Heart left ventricle (tissue), 16 donors: ENCODE measurements around the gene EI24. TPM values are rescaled to one million over a fixed set of nuclear protein-coding genes. Genes with fewer than 3 reads are reported as not detected.

Experiments used
- ATAC-seq, 4 donors: fragments of 200-7000 bp; cut with Tn5 transposase; one replicate each; pipeline ENCODE4 v1.9.1; 2020 to 2022; ENCODE audit warnings: moderate library complexity in 4 of 4, mild to moderate bottlenecking in 3 of 4, moderate number of reproducible peaks in 1 of 4
- DNase-seq, 5 donors: peaks; one replicate each; pipeline ENCODE4 v3.0.0-alpha.2; 2020
- H3K27ac ChIP-seq, 12 donors: fragments of 200-600 bp; sonication (generic) in 4 of 12; one replicate each; pipeline versions ENCODE4 v1.5.0 to v1.8.0; 2016 to 2022; ENCODE audit warnings: mild to moderate bottlenecking in 2 of 12
- H3K27me3 ChIP-seq, 9 donors: fragments of 200-600 bp; sonication (generic) in 2 of 9; one replicate each; pipeline versions ENCODE4 v1.5.1 to v1.8.0; 2016 to 2022; ENCODE audit warnings: mild to moderate bottlenecking in 3 of 9
- H3K36me3 ChIP-seq, 9 donors: fragments of 200-600 bp; sonication (generic) in 2 of 9; one replicate each; pipeline versions ENCODE4 v1.5.0 to v1.8.0; 2018 to 2022; ENCODE audit warnings: mild to moderate bottlenecking in 2 of 9
- H3K4me1 ChIP-seq, 12 donors: fragments of 200-600 bp; sonication (generic) in 4 of 12; one replicate each; pipeline versions ENCODE4 v1.5.0 to v1.8.0; 2016 to 2022; ENCODE audit warnings: mild to moderate bottlenecking in 3 of 12
- H3K4me3 ChIP-seq, 12 donors: fragments of 200-600 bp; sonication (generic) in 4 of 12; one replicate each; pipeline versions ENCODE4 v1.5.0 to v1.8.0; 2017 to 2022; ENCODE audit warnings: mild to moderate bottlenecking in 9 of 12, moderate library complexity in 4 of 12
- H3K9me3 ChIP-seq, 12 donors: fragments of 200-600 bp; sonication (generic) in 4 of 12; one replicate each; pipeline versions ENCODE4 v1.5.0 to v1.8.0; 2016 to 2022; ENCODE audit warnings: mild to moderate bottlenecking in 1 of 12
- CTCF ChIP-seq, 12 donors: fragments of 200-600 bp; sonication (generic) in 4 of 12; IDR thresholded peaks; one replicate each; pipeline versions ENCODE4 v1.5.0 to v1.8.0; 2018 to 2022; ENCODE audit warnings: antibody characterized with exemption in 12 of 12, mild to moderate bottlenecking in 5 of 12
- POLR2A ChIP-seq, 2 donors: fragments of 450-650 bp; IDR thresholded peaks; one replicate each; pipeline ENCODE4 v1.6.1; 2017; ENCODE audit warnings: antibody characterized with exemption in 2 of 2, mild to moderate bottlenecking in 2 of 2, moderate library complexity in 2 of 2
- WGBS, 4 donors: extraction: QIAGEN DNeasy Blood & Tissue Kit in 2 of 4; methylation state at CpG; one replicate each; pipeline versions ENCODE4 v1.1.5 to v1.1.7; 2013 to 2018; 5-methylcytosine and 5-hydroxymethylcytosine counted together
- intact Hi-C, 10 donors: fragments of 100-400 bp; cut with DNase I; formaldehyde crosslinking; loops; one replicate each; pipeline versions ENCODE4 v1.11.1 to v1.14.2; 2022
- polyA plus RNA-seq, 2 donors: library from polyadenylated mRNA; stranded (reverse); fragments of 200-250 nt; gene quantifications; one replicate each; pipeline ENCODE4 v1.2.3, GENCODE V29; 2013
- total RNA-seq, 9 donors: library from RNA; depleted of rRNA in 2 of 9; stranded (reverse); fragments of >200 nt in 2 of 9; fragmentation: NEBNext Ultra II Directional in 3 of 9; extraction: Animal tissue kit (Norgen Biotek cat#: 25700) in 3 of 9; gene quantifications; one replicate each; pipeline versions ENCODE4 v1.1.0 to v1.2.4, GENCODE V29; 2016 to 2023
- donor health status: ischemic (EF 13 %, LVEDD 7.1; RV severe dilation, severe dysfunction).
- donor health status: healthy with polysubstance abuse.
- donor health status: DM: no; HTN: yes; CAD: no.
- donor health status: DM: no; HTN: no; CAD: no.
- donor health status: ischemic (EF 25% LVEDD 6.9; RV normal size, moderate dysfunction).
- donor health status: ischemic (EF 25% LVEDD 5.7; RV mildly dilated, moderate dysfunction).
- donor health status: healthy.
- donor health status: DM: yes; HTN: yes; CAD: no.
- donor health status: ischemic (EF 35%, LVEDD 5.7; RV mildly dilated, moderate dysfunction).
- donor health status: nonischemic (EF 11% LVEDD 7.7; RV severe dilation, severe dysfunction).
- donor health status: DM: yes; HTN: yes; CAD: no.
- donor health status: PGD.
- donor health status: ischemic (EF 29% LVEDD 5.4; RV normal size, mild dysfunction).
- donor health status: nonischemic (EF 23%, LVEDD 6.1; RV moderate dilation, normal function).

The EI24 gene
- total and polyA plus RNA-seq, 11 donors: 20.6 to 125 (median 53.8) TPM

GRCh38 chr11:125551835-125552342 lies 17.4 kb upstream of the EI24 start:
- DNase-seq: no peak
- peaks cover 0 to 26% (median 20%) of the 10 kb centered on the region in 12 donors for H3K9me3 ChIP-seq
- TF ChIP-seq CTCF (IDR thresholded peaks at IDR 0.05): no peak
- no peak for TF ChIP-seq POLR2A (IDR thresholded peaks at IDR 0.05)
- intact Hi-C loops: no loop called here
- 38 to 50% (median 43%) methylated on average over 1 of the region's 1 CpG for WGBS, 4 donors
- H3K4me3 ChIP-seq: no peak overlapping the region
- ATAC-seq: no peak
- H3K4me1 ChIP-seq: no peaks in the 10 kb centered on the region
- H3K36me3 ChIP-seq: no peaks in the 10 kb centered on the region
- H3K27me3 ChIP-seq: no peaks in the 10 kb centered on the region
- no peak overlapping the region for H3K27ac ChIP-seq

DNA sequence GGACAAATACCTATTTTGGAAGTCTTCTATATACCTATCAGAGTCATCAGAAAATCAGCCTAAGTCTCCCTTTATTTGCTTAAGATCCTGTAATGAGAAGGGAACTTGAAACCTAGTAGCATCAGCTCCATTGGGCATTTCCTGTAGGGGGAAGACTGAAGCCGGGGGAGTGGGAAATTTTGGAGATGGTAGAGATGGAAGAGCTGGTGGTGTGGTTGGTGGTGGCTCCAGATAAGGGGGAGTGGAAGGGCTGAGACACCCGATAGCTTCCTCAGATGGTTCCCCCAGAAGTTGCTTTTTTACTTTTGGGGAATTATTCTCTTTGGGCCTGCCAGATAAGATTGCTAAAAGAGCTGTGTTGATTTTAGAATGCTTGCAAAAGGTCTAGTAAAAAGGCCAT lies 16.4 kb upstream of the EI24 start:
- ATAC-seq (no peak), DNase-seq (no peak)
- no peak overlapping the region for H3K4me3 ChIP-seq
- peaks cover 0 to 26% (median 20%) of the 10 kb centered on the region in 12 donors for H3K9me3 ChIP-seq
- WGBS, 4 donors: 85 to 95% (median 89%) methylated on average over 2 of the region's 2 CpGs
- no peak for TF ChIP-seq CTCF (IDR thresholded peaks at IDR 0.05)
- no peak for TF ChIP-seq POLR2A (IDR thresholded peaks at IDR 0.05)
- no peaks in the 10 kb centered on the region for H3K36me3 ChIP-seq
- H3K4me1 ChIP-seq: no peaks in the 10 kb centered on the region
- no peak overlapping the region for H3K27ac ChIP-seq
- intact Hi-C loops: no loop called here
- H3K27me3 ChIP-seq: no peaks in the 10 kb centered on the region

- intact Hi-C loops: no loop called here
- Histone ChIP-seq H3K27ac (no peak overlapping the region), H3K27me3 (no peaks in the 10 kb centered on the region), H3K4me3 (no peak overlapping the region), H3K4me1 (no peaks in the 10 kb centered on the region), H3K36me3 (no peaks in the 10 kb centered on the region), H3K9me3 (peaks cover 0 to 26% (median 20%) of the 10 kb centered on the region in 12 donors)
- DNase-seq (no peak), ATAC-seq (no peak)
- TF ChIP-seq CTCF (IDR thresholded peaks at IDR 0.05): no peak
- TF ChIP-seq POLR2A (IDR thresholded peaks at IDR 0.05): no peak
- WGBS, 4 donors: 91 to 96% (median 93%) methylated on average over 1 of the region's 1 CpG
Measured at GRCh38 chr11:125553357-125553756, 15.9 kb upstream of the EI24 start.

DNA sequence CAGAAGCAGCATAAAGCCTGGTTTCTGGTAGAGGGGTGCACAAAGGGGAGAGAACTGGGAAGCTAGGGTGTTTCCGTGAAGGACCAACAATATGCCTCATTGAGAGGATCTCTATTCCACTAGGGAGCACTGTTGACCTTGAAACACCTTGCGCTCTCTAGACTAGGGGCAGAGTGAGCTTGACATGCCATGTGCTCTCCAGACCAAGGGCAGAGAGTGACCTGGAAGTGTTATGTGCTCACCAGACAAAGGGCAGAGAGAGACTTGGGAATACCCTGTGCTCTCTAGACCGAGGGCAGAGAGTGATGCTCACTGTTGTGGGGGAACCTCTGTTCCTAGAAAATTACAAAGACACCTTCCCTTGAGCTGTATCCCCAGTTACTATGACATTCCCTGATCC lies 15.2 kb upstream of the EI24 start:
- no peak for DNase-seq
- TF ChIP-seq POLR2A (IDR thresholded peaks at IDR 0.05) (no peak), CTCF (IDR thresholded peaks at IDR 0.05) (no peak)
- 80 to 85% (median 84%) methylated on average over 3 of the region's 3 CpGs for WGBS, 4 donors

More for the DNA sequence above, 15.2 kb upstream of the EI24 start:
- H3K36me3 ChIP-seq: no peaks in the 10 kb centered on the region
- ATAC-seq: no peak
- no peak overlapping the region for H3K4me3 ChIP-seq
- no peak overlapping the region for H3K27ac ChIP-seq
- no peaks in the 10 kb centered on the region for H3K4me1 ChIP-seq
- H3K27me3 ChIP-seq: no peaks in the 10 kb centered on the region
- H3K9me3 ChIP-seq: peaks cover 0 to 26% (median 20%) of the 10 kb centered on the region in 12 donors
- intact Hi-C loops: no loop called here
